ENCODE results near the gene ZNF512B.
"Not testable (repeated sequence)": the region's sequence is repeated elsewhere in the genome, so short reads cannot be mapped to it uniquely, and the experiment has no call there.

The ZNF512B gene

DNA sequence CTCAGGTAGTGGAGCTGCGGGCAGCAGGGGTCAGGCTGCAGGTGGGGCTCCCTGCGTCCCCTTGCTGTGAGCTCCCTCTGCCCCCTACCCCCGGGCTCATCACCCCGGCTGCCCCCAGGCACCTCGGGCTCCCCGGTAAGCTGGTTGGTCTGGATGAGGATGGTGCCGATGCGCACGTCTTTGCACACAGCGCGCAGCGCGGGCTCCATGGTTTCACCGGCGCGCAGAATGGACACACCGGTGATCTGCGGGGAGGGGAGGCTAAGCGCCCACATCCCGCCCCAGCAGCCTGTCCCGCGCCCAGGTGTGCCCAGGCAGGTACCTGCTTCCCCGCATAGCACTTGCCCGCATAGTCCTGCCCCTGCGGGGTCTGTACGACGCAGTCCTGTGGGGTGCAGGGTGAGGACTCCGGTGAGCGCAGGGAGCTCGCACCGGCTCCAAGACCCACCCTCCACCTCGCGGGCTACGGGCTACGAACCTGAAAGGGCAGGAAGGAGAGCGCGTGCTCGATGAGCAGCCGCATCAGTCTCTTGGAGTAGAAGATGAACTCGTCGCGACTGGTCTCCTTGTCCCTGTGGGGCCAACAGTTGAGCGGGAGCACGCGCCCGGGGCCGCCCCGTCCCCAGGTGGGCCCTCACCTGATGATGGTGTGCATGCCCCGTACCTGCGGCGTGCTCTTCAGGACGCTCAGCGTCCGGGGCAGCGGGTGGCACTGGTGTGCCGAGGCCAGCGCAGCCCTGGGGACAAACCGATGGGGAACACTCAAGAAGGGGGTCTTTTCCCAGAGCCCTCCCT, 29.1 kb downstream of the ZNF512B start:
- Histone ChIP-seq H3K9me3 (ENCODE audit: control insufficient read depth, low read length) (no peaks in the 10 kb centered on the region), H3K27me3 (ENCODE audit: control insufficient read depth, insufficient read depth, low read length) (no peaks in the 10 kb centered on the region), H3K9ac (ENCODE audit: low read length) (no peak overlapping the region), H3K36me3 (ENCODE audit: control insufficient read depth, insufficient read depth, low read length) (peaks cover 4% of the 10 kb centered on the region), H3K4me3 (ENCODE audit: low read length) (no peak overlapping the region), H3K4me1 (ENCODE audit: control insufficient read depth, insufficient read depth, low read length) (no peaks in the 10 kb centered on the region)

DNA sequence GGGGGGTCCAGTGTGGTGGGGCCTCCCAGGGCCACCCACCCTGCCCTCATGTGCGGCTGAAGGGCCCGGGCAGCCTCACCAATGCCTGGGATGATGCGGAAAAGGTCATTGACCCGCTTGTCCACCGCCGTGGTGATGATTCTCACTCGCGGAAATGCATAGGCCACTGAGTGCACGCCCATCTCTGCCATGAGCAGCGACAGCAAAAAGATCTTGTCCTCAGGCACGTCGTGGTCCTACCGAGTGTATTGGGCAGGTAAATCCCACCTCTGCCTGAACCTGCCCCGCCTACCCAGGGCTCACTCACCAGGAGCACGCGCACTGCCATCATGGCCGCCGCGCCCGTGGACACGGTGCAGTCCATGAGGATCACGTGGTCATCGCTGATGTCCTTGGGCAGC, 29.7 kb downstream of the ZNF512B start:
- no peak overlapping the region for H3K4me3 ChIP-seq (ENCODE audit: low read length)
- no peaks in the 10 kb centered on the region for H3K9me3 ChIP-seq (ENCODE audit: control insufficient read depth, low read length)
- H3K9ac ChIP-seq (ENCODE audit: low read length): no peak overlapping the region
- H3K27me3 ChIP-seq (ENCODE audit: control insufficient read depth, insufficient read depth, low read length): no peaks in the 10 kb centered on the region
- peaks cover 4% of the 10 kb centered on the region for H3K36me3 ChIP-seq (ENCODE audit: control insufficient read depth, insufficient read depth, low read length)
- no peaks in the 10 kb centered on the region for H3K4me1 ChIP-seq (ENCODE audit: control insufficient read depth, insufficient read depth, low read length)

DNA sequence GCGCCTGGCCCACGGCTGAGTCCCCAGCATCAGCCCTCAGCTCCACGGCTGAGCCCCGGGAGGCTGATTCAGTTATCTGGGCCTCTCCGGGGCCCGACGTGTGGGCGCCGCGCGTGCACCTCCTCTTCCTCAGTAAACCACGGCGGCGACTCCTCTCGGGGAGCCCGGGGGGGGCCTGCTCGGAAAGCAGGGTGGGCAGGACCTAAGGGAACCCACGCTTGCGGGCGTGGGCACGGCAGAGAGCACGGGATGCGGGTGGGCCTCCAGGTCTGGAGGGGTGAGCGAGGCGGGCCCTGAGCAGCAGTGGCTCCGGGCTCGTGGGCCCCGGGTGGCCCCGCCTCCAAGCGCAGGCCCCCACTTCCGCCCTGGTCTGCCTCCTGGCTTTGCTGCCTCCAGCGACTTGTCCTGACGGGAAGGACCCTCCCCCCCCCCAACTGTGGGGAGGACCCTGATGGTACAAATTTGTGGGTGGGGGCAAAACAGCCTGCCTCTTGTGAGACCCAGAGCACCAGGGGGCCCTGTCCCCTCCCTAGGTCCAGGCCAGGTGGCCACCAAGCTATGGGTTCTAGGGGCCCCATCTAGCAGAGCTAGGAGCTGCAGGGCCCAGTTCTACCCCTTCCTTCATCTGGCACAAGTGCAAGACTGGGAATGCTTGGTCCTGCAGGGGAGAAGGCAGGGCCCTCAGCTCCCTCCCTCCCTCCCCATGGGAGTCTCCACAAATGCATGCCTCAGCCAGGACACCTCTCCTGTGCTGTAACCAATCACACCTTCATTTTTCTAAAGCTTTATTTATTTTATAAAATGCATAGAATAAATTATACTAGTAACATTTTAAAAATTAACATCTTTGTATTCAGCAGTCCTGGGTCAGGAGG, 30.4 kb downstream of the ZNF512B start:
- H3K9ac ChIP-seq (ENCODE audit: low read length): no peak overlapping the region
- no peaks in the 10 kb centered on the region for H3K9me3 ChIP-seq (ENCODE audit: control insufficient read depth, low read length)
- H3K4me3 ChIP-seq (ENCODE audit: low read length): no peak overlapping the region
- H3K4me1 ChIP-seq (ENCODE audit: control insufficient read depth, insufficient read depth, low read length): no peaks in the 10 kb centered on the region
- H3K36me3 ChIP-seq (ENCODE audit: control insufficient read depth, insufficient read depth, low read length): peaks cover 4% of the 10 kb centered on the region
- H3K27me3 ChIP-seq (ENCODE audit: control insufficient read depth, insufficient read depth, low read length): no peaks in the 10 kb centered on the region

DNA sequence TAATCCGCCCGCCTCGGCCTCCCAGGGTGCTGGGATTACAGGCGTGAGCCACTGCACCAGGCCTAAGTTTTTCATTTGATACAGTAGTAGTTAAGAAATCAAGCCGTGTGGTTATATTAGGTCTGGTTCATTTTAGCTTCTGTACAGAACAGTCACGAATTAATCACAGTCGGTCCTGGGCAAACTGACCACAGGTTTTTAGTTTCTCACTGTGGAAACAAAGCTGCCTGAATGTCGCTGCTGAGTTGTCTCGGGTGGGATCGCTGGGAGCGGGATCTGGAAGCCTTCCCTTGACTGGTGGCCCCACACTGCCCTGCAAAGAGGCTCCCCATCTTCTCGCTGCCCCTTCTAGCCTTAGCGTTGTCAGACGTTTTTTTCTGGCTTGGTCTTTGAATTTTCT, 32.1 kb downstream of the ZNF512B start:
- no peaks in the 10 kb centered on the region for H3K36me3 ChIP-seq (ENCODE audit: control insufficient read depth, insufficient read depth, low read length)
- H3K27me3 ChIP-seq (ENCODE audit: control insufficient read depth, insufficient read depth, low read length): no peaks in the 10 kb centered on the region
- H3K4me3 ChIP-seq (ENCODE audit: low read length): no peak overlapping the region
- H3K9me3 ChIP-seq (ENCODE audit: control insufficient read depth, low read length): no peaks in the 10 kb centered on the region
- no peak overlapping the region for H3K9ac ChIP-seq (ENCODE audit: low read length)
- no peaks in the 10 kb centered on the region for H3K4me1 ChIP-seq (ENCODE audit: control insufficient read depth, insufficient read depth, low read length)

DNA sequence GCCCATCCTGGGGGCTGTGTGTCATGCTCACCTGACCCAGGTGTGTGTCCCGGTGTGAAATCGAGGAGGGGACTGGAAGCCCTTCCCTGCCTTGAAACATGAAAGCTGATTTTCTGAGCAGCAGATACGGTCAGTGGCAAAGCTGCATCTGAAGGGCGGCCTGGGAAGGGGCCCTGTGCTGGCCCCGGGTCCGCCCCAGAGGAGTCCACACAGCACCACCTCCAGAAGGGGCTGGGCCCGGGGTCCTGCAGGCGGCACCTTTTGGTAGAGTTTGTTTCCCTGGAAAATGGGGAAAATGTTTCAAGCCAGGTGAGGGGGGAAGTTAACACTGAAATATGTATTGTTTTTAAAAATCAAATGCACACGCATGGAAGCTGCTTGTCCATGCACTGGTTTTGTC, 34.3 kb downstream of the ZNF512B start:
- Histone ChIP-seq H3K4me1 (ENCODE audit: control insufficient read depth, insufficient read depth, low read length) (peaks cover 9% of the 10 kb centered on the region), H3K27me3 (ENCODE audit: control insufficient read depth, insufficient read depth, low read length) (no peaks in the 10 kb centered on the region), H3K9ac (ENCODE audit: low read length) (no peak overlapping the region), H3K36me3 (ENCODE audit: control insufficient read depth, insufficient read depth, low read length) (peaks cover 13% of the 10 kb centered on the region), H3K4me3 (ENCODE audit: low read length) (no peak overlapping the region), H3K9me3 (ENCODE audit: control insufficient read depth, low read length) (no peaks in the 10 kb centered on the region)

DNA sequence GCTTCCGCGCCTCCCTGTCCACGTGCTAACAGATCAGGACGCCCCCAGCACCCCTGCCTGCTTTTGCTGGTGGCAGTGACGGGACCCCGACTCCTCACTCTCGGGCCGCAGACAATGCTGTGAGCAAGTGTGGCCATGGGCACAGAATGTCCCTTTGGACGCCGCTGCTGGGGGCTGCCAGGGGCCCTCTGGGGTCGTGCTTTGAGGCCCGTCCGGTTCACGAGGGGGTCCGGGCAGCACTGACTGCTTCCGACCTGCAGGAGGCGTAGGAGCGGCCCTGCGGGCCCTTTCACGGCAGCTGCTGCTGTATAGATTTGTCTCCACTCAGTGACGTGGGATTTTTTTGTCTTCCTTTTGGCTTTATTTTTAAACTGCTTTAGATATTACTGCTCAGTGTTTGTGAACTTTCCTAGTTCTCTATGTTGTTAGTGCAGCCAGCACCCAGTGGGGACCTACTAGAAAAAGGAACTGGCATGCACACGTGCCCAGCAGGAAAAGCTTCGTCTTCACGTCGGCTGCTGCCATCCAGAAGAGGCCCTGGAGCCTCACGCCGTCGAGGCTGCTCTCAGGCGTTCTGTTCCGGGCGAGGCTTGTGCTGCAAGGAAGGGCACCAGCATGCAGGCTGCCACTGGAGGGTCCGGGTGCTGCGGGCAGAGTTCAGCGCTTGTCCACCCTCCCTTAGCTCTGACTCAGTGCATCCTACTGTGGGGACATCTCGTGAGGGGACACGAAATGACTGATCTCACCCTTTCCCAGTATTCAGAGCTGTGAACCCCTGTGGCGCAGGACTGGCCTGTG, 35.3 kb downstream of the ZNF512B start:
- Histone ChIP-seq H3K4me1 (ENCODE audit: control insufficient read depth, insufficient read depth, low read length) (peaks cover 10% of the 10 kb centered on the region), H3K9me3 (ENCODE audit: control insufficient read depth, low read length) (no peaks in the 10 kb centered on the region), H3K9ac (ENCODE audit: low read length) (no peak overlapping the region), H3K27me3 (ENCODE audit: control insufficient read depth, insufficient read depth, low read length) (no peaks in the 10 kb centered on the region), H3K4me3 (ENCODE audit: low read length) (no peak overlapping the region), H3K36me3 (ENCODE audit: control insufficient read depth, insufficient read depth, low read length) (peaks cover 13% of the 10 kb centered on the region)

DNA sequence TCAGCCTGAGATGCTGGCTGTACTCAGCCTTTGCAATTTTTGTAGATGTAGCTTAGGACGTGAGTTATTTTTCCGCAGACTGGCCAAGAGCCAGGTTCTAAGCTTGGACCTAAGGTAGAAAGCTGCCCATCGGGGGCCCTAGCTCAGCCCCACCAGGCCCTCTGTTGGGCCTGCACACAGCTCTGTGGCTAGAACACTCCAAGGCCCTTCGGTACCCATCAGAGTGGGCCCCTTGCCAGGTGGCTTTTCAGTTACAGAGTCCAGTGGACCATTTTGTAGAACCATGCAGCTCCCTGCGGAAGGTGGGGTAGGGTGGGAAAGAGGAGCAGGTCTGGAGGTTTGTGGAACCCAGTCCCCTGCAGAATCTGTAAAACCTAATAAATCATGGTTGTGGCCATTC, 36.1 kb downstream of the ZNF512B start:
- no peaks in the 10 kb centered on the region for H3K27me3 ChIP-seq (ENCODE audit: control insufficient read depth, insufficient read depth, low read length)
- H3K36me3 ChIP-seq (ENCODE audit: control insufficient read depth, insufficient read depth, low read length): peaks cover 13% of the 10 kb centered on the region
- H3K4me1 ChIP-seq (ENCODE audit: control insufficient read depth, insufficient read depth, low read length): peaks cover 10% of the 10 kb centered on the region
- no peak overlapping the region for H3K4me3 ChIP-seq (ENCODE audit: low read length)
- no peak overlapping the region for H3K9ac ChIP-seq (ENCODE audit: low read length)
- no peaks in the 10 kb centered on the region for H3K9me3 ChIP-seq (ENCODE audit: control insufficient read depth, low read length)

DNA sequence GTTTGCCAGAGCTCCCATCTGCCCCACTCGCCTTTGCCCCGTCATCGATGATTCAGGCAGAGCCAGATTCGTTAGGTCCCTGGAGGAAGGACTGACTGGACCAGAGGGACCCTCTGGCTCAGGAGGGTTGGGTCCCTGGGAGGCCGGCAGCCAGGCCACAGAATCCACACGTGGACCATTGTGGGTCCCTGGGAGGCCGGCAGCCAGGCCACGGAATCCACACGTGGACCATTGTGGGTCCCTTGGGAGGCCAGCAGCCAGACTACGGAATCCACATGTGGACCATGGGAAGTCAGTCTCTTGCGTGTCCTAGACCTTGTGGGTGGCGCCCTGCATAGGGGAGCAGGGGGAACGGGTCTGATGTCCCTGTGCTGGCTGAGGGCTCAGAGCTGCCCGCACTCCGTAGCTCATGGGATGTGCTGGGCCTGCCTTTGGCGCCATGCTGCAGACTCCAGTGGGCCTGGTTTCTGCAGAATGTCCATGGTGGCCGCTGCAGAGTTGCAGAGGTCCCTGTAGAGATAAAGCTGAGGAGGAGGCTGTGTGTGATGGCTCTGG, 37.0 kb downstream of the ZNF512B start:
- Histone ChIP-seq H3K4me3 (ENCODE audit: low read length) (no peak overlapping the region), H3K36me3 (ENCODE audit: control insufficient read depth, insufficient read depth, low read length) (peaks cover 18% of the 10 kb centered on the region), H3K9ac (ENCODE audit: low read length) (no peak overlapping the region), H3K4me1 (ENCODE audit: control insufficient read depth, insufficient read depth, low read length) (peaks cover 10% of the 10 kb centered on the region), H3K9me3 (ENCODE audit: control insufficient read depth, low read length) (no peaks in the 10 kb centered on the region), H3K27me3 (ENCODE audit: control insufficient read depth, insufficient read depth, low read length) (no peaks in the 10 kb centered on the region)

DNA sequence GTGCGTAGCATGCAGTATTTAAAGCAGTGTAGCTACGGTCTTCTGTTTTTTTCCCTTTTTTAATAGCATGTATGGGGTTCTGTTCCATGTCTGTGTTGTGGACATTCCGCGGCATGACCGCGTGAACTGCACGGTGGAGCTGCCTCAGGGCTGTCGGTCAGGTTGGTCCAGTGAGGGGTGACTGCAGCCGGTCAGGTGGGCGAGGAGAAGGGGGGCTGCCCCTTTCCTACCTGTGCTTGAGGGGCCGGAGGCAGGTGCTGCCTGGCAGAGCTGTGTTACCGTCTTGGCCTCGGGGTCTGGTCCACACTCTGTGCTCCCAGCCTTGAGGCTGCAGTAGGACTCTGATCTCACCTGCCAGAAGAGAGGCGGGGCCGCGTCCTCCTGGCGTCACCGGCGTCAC, 38.0 kb downstream of the ZNF512B start:
- Histone ChIP-seq H3K4me1 (ENCODE audit: control insufficient read depth, insufficient read depth, low read length) (peaks cover 10% of the 10 kb centered on the region), H3K36me3 (ENCODE audit: control insufficient read depth, insufficient read depth, low read length) (peaks cover 18% of the 10 kb centered on the region)

DNA sequence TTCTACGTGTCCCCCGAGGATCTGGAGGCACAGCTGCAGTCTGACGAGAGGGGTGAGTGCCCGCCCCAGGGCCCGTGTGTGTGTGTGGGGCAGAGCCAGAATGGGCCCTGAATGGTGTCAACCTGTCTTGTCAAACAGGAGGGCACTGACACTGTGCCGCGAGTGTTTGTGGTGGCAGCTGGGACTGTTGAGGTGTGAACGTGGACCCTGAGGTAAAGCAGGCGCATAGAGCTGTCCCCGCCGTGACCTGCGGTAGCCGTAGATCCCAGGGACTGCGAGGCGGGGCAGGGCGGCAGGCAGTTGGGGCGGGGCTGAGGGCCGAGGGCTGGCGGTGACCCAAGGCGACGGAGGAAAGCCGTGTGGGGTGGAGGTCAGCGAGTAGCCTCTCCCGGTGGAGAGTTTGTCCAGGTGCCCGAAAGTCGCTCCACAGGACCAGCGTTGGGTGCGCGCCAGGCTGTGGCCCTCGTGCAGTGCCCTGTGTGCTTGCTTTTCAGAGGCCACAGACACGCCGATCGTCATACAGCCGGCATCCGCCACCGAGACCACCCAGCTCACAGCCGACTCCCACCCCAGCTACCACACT, 38.7 kb downstream of the ZNF512B start:
- Histone ChIP-seq H3K9ac (ENCODE audit: low read length) (no peak overlapping the region), H3K36me3 (ENCODE audit: control insufficient read depth, insufficient read depth, low read length) (peaks cover 18% of the 10 kb centered on the region), H3K27me3 (ENCODE audit: control insufficient read depth, insufficient read depth, low read length) (no peaks in the 10 kb centered on the region), H3K4me1 (ENCODE audit: control insufficient read depth, insufficient read depth, low read length) (peaks cover 10% of the 10 kb centered on the region), H3K4me3 (ENCODE audit: low read length) (no peak overlapping the region), H3K9me3 (ENCODE audit: control insufficient read depth, low read length) (no peaks in the 10 kb centered on the region)

More for the DNA sequence above, 38.0 kb downstream of the ZNF512B start:
- Histone ChIP-seq H3K4me3 (ENCODE audit: low read length) (no peak overlapping the region), H3K9me3 (ENCODE audit: control insufficient read depth, low read length) (no peaks in the 10 kb centered on the region), H3K27me3 (ENCODE audit: control insufficient read depth, insufficient read depth, low read length) (no peaks in the 10 kb centered on the region), H3K9ac (ENCODE audit: low read length) (no peak overlapping the region)

DNA sequence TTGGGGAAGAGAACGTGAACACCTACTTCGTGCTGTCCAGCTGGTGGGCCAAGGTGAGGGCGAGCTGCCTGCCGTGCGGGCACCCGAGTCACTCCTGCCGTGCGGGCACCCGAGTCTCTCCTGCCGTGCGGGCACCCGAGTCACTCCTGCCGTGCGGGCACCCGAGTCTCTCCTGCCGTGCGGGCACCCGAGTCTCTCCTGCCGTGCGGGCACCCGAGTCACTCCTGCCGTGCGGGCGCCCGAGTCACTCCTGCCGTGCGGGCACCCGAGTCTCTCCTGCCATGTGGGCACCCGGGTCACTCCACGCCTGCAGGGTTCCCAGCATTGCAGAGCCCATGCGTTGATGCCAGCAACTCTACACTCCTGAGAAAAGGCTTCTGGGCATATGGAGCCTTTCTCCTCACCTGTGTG, 40.3 kb downstream of the ZNF512B start:
- not testable (repeated sequence) for H3K4me1 ChIP-seq (ENCODE audit: control insufficient read depth, insufficient read depth, low read length); H3K4me3 ChIP-seq (ENCODE audit: low read length); H3K9me3 ChIP-seq (ENCODE audit: control insufficient read depth, low read length); H3K9ac ChIP-seq (ENCODE audit: low read length); H3K27me3 ChIP-seq (ENCODE audit: control insufficient read depth, insufficient read depth, low read length)
- H3K36me3 ChIP-seq (ENCODE audit: control insufficient read depth, insufficient read depth, low read length): peaks cover 18% of the 10 kb centered on the region

Measured in mucosa of stomach (tissue), 1 donor.